ENCODE measurements around the gene TMEM138. TPM values are rescaled to one million over a fixed set of nuclear protein-coding genes. Genes with fewer than 3 reads are reported as not detected.
"Not testable (repeated sequence)": the region's sequence is repeated elsewhere in the genome, so short reads cannot be mapped to it uniquely, and the experiment has no call there.

The TMEM138 gene
- total RNA-seq, 2 donors from 2014 or later = 17.9 to 35.4 TPM

GRCh38 chr11:61377461-61378160 is 15.4 kb downstream of the TMEM138 start:
- no peak for TF ChIP-seq POLR2AphosphoS5 (IDR thresholded peaks at IDR 0.05)
- TF ChIP-seq POLR2A (IDR thresholded peaks at IDR 0.05) = no peak
- no peak for TF ChIP-seq CTCF (IDR thresholded peaks at IDR 0.05)
- intact Hi-C loops (cut with DNase I) = no loop called here
- no peak for DNase-seq (ENCODE audit: low spot score)
- H3K36me3 ChIP-seq = no peaks in the 10 kb centered on the region
- H3K4me1 ChIP-seq (replicated peaks) = peaks cover 4% of the 10 kb centered on the region
- WGBS = 77% methylated on average over 6 of the region's 6 CpGs
- no peaks in the 10 kb centered on the region for H3K9me3 ChIP-seq
- no peaks in the 10 kb centered on the region for H3K27me3 ChIP-seq (replicated peaks; ENCODE audit: insufficient read depth)
- H3K4me3 ChIP-seq = no peak overlapping the region
- H3K27ac ChIP-seq = no peak overlapping the region

GRCh38 chr11:61378713-61379313 is 16.6 kb downstream of the TMEM138 start:
- Histone ChIP-seq H3K27ac (peak overlapping the region; percentile 5 to 60), H3K4me1 (replicated peaks) (peaks cover 4% of the 10 kb centered on the region), H3K4me3 (no peak overlapping the region), H3K36me3 (no peaks in the 10 kb centered on the region), H3K9me3 (no peaks in the 10 kb centered on the region), H3K27me3 (replicated peaks; ENCODE audit: insufficient read depth) (no peaks in the 10 kb centered on the region)
- 64% methylated on average over 5 of the region's 5 CpGs for WGBS
- peak; percentile 64 for DNase-seq (ENCODE audit: low spot score)
- intact Hi-C loops (cut with DNase I) = no loop called here
- TF ChIP-seq CTCF (IDR thresholded peaks at IDR 0.05) (no peak), POLR2AphosphoS5 (IDR thresholded peaks at IDR 0.05) (peak; percentile 85)

GRCh38 chr11:61380884-61381283 is 18.7 kb downstream of the TMEM138 start:
- 96% methylated on average over 9 of the region's 9 CpGs for WGBS
- Histone ChIP-seq H3K36me3 (no peaks in the 10 kb centered on the region), H3K4me1 (replicated peaks) (peaks cover 4% of the 10 kb centered on the region), H3K9me3 (no peaks in the 10 kb centered on the region), H3K27me3 (replicated peaks; ENCODE audit: insufficient read depth) (no peaks in the 10 kb centered on the region), H3K27ac (no peak overlapping the region), H3K4me3 (no peak overlapping the region)
- TF ChIP-seq POLR2AphosphoS5 (IDR thresholded peaks at IDR 0.05) (no peak), POLR2A (IDR thresholded peaks at IDR 0.05) (no peak), CTCF (IDR thresholded peaks at IDR 0.05) (no peak)
- DNase-seq (ENCODE audit: low spot score) = no peak
- intact Hi-C loops (cut with DNase I) = no loop called here

- not testable (repeated sequence) for H3K27ac ChIP-seq; H3K27me3 ChIP-seq (replicated peaks; ENCODE audit: insufficient read depth); DNase-seq (ENCODE audit: low spot score); H3K4me3 ChIP-seq; H3K36me3 ChIP-seq; H3K4me1 ChIP-seq (replicated peaks); H3K9me3 ChIP-seq
- WGBS = 96% methylated on average over 5 of the region's 5 CpGs
- intact Hi-C loops (cut with DNase I) = loop anchor here (2.0 kb wide), 1 partner anchor 47 kb away; no protein-coding TSS in a partner anchor
Measured at GRCh38 chr11:61383859-61384258, 21.7 kb downstream of the TMEM138 start.

- intact Hi-C loops (cut with DNase I) = loop anchor here (2.0 kb wide), 1 partner anchor 48 kb away; no protein-coding TSS in a partner anchor
- no peaks in the 10 kb centered on the region for H3K4me1 ChIP-seq (replicated peaks)
- H3K4me3 ChIP-seq = no peak overlapping the region
- H3K27me3 ChIP-seq (replicated peaks; ENCODE audit: insufficient read depth) = no peaks in the 10 kb centered on the region
- DNase-seq (ENCODE audit: low spot score) = no peak
- H3K27ac ChIP-seq = no peak overlapping the region
- TF ChIP-seq CTCF (IDR thresholded peaks at IDR 0.05) (peak in 1 of 4 experiments; percentile 4), POLR2A (IDR thresholded peaks at IDR 0.05) (no peak)
- 86% methylated on average over 15 of the region's 15 CpGs for WGBS
- H3K36me3 ChIP-seq = no peaks in the 10 kb centered on the region
- no peaks in the 10 kb centered on the region for H3K9me3 ChIP-seq
Measured at GRCh38 chr11:61384271-61385242, 22.4 kb downstream of the TMEM138 start.
